Activated naive CD4-positive, alpha-beta T cell treated with Interleukin-2 at 50 U/mL for 16 hours (primary cell): ENCODE results near the gene GDPD5.

ENCODE experiments used
- DNase-seq: peaks from one replicate; pipeline ENCODE4 v3.0.0-alpha.2; 2020

The GDPD5 gene, protein sequence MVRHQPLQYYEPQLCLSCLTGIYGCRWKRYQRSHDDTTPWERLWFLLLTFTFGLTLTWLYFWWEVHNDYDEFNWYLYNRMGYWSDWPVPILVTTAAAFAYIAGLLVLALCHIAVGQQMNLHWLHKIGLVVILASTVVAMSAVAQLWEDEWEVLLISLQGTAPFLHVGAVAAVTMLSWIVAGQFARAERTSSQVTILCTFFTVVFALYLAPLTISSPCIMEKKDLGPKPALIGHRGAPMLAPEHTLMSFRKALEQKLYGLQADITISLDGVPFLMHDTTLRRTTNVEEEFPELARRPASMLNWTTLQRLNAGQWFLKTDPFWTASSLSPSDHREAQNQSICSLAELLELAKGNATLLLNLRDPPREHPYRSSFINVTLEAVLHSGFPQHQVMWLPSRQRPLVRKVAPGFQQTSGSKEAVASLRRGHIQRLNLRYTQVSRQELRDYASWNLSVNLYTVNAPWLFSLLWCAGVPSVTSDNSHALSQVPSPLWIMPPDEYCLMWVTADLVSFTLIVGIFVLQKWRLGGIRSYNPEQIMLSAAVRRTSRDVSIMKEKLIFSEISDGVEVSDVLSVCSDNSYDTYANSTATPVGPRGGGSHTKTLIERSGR

GRCh38 chr11:75525433-75526191, at the start of gene GDPD5:
GDPD5 (minus strand) TSS chr11:75525941; CDS start chr11:75477735, 48,206 bp downstream.
- DNase-seq, result peak; percentile 88

DNA sequence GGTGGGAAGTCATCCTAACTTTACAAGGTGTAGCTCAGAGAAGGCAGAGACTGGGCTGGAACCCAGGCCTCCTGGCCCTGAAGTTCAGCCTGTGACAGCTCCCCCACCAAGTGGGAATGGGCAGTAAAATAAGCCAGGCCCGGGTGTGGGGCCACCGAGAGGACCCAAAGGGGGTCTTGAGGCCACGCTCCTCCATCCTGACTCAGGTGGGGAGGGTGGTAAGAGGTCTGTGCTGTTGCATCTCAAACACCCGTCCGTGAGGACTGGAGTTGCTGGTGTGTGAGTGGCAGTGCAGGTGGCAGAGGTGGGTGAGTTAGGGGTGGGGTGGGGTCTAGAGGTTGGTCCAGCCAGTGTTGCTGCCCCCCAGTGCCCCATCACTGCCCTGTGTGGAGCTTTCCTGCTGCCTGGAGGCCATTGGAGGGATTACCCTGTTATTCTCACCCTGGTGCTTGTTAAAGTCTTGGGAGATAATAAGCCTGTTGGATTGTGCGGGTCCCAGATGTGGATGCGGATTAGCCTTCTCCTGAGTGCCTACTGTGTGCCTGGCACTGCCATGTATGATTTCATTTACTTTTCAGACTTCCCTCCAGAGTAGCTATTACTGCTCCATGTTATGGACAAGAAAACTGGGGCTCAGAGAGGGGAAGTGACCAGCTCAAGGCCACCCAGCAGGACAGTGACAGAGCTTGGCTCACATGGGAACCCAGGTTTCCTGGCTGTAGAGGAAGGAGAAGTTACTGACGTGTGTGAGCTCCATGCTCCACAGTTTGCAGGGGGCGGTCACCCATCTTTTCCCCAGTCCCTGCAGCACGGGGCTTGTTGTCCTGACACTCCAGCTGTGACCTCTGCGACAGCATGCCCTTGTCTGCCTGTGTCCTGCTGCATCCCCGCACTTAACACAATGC, 49.2 kb upstream of the GDPD5 start:
- no peak for DNase-seq

- DNase-seq, result no peak
Measured at GRCh38 chr11:75572744-75573143, 47.0 kb upstream of the GDPD5 start.

DNA sequence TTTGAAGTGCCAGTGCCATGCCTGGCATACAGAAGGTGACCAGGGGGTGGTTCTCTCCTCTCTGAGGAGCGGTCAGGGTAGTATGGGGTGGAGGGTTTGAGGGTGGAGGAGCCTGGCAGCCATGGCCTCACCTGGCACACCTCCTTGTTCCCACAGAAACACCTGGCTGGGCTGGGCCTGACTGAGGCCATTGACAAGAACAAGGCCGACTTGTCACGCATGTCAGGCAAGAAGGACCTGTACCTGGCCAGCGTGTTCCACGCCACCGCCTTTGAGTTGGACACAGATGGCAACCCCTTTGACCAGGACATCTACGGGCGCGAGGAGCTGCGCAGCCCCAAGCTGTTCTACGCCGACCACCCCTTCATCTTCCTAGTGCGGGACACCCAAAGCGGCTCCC, 45.9 kb upstream of the GDPD5 start:
- DNase-seq, result no peak

DNA sequence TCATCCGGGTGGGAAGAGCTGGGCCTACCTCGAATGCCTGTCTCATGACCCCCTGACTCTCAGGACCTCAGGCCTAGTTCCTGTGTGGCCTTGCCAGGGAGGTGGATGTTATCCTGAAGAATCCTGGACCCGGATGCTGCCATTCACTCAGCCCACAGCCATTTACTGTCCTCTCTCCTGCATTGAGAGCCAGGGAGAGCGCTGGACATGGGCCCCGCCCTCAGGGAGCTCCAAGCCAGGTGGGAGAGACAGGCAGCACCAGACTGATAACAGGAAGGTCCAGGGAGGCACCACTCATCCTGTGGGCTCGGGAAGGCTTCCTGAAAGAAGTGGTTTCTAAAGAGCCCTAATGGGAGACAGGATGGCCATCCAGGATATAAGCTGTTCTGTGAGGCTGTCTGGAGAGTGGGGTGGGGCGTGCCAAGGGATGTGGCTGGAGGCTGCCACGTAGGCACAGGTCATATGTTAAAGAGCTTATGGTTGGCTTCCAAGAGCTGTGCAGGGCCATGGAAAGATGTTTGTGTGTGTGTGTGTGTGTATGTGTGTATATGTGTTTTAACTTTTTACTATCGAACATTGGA, 44.9 kb upstream of the GDPD5 start:
- DNase-seq, result no peak

DNA sequence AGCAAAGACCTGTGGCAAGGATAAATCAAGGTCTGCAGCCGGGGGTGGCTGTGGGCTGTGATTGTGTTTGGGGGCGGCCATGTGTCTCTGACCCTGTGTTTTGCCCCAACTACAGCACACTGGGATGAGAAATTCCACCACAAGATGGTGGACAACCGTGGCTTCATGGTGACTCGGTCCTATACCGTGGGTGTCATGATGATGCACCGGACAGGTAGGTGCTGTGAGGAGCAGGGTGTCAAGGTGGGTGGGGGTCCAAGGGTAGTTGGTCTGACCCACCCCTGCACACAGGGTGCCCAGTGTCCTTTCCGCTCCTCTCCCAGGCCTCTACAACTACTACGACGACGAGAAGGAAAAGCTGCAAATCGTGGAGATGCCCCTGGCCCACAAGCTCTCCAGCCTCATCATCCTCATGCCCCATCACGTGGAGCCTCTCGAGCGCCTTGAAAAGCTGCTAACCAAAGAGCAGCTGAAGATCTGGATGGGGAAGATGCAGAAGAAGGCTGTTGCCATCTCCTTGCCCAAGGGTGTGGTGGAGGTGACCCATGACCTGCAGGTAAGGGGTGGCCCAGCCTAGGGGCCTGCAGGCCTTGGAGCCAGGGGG, 43.0 kb upstream of the GDPD5 start:
- DNase-seq, result no peak

GRCh38 chr11:75567971-75568370, 42.2 kb upstream of the GDPD5 start:
- no peak for DNase-seq

- DNase-seq, result no peak
Measured at GRCh38 chr11:75566763-75567279, 41.1 kb upstream of the GDPD5 start.

DNA sequence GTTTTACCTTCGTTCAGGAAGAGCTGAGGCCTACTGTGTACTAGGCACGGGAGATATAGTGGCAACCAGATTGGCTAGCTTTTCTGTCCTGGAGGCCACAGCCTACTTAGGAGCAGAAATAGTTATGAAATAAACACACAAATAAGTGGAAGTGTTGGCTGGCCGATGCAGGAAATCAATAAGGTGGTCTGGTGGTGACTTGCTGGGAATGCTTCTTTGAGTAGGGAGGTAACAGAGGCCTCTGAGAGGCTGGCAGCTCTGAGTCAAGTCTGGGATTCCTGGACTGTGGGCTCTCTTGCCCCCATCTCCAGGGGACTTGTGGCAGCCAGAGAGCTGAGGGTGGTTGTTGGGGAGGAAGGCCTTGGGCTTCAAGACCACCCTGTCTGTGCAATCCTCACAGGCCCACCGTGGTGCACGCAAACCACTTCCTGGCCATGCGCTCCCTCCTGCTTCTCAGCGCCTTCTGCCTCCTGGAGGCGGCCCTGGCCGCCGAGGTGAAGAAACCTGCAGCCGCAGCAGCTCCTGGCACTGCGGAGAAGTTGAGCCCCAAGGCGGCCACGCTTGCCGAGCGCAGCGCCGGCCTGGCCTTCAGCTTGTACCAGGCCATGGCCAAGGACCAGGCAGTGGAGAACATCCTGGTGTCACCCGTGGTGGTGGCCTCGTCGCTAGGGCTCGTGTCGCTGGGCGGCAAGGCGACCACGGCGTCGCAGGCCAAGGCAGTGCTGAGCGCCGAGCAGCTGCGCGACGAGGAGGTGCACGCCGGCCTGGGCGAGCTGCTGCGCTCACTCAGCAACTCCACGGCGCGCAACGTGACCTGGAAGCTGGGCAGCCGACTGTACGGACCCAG, 40.4 kb upstream of the GDPD5 start:
- DNase-seq, result no peak

DNA sequence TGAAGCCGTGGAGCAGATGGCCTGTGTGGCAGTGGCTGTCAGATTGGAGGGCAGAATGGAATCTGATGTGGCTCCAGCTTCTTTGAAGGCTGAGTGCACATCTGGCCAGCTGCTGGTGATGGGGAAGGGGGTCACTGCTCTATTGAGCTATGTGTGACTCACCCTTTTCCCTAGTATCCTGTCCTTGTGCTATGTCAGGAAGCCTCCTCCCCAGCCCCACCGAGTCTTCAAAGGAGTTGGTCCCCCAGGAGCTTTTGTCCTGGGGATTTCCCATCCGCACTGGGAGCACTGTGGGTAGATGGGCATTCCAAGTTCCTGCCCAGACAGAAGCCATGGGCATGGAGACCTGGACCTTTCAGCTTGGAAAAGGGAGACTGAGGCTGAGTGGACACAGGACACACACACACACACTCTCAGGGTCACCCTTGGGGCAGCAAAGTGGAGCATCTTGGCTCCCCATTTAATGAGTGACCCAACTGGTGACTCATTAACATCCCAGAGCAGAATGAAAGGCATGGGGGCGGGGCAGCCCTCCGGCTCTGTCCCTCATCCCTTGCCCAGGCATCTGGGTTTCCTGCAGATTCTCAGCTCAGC, 39.6 kb upstream of the GDPD5 start:
- DNase-seq, result no peak

GRCh38 chr11:75563978-75564552, 38.3 kb upstream of the GDPD5 start:
- no peak for DNase-seq

GRCh38 chr11:75563501-75563977, 37.8 kb upstream of the GDPD5 start:
- DNase-seq, result no peak

- no peak for DNase-seq
Measured at GRCh38 chr11:75562836-75563484, 37.2 kb upstream of the GDPD5 start.

DNA sequence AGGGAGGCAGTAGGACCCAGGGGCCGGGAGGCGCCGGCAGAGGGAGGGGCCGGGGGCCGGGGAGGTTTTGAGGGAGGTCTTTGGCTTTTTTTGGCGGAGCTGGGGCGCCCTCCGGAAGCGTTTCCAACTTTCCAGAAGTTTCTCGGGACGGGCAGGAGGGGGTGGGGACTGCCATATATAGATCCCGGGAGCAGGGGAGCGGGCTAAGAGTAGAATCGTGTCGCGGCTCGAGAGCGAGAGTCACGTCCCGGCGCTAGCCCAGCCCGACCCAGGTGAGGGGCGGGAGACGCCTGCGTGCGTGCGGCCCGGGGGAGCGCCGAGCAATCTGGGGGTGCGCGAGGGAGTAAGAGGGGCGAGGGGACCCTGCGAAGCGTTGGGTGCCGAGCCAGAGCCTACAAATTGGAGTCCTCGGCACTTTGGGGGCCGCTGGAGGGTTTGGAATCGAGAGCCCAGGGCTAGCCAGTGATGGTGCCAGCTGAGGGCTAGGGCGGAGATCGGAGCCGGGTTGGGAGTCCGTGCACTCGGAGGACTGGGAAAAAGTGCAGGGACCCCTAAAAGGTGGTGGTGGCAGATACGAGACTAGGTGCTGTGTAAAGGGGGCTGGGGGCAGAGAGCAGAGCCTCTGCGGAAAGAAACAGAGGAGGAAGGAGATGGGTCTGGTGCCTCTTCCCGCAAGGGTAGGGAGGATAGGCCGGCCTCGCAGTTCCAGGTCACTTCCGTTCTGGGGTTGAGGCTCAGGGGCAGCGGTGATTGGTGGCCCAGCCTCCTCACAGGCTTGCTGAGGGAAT, 36.5 kb upstream of the GDPD5 start, which contains the start of gene SERPINH1:
Gene SERPINH1, plus strand, starts transcription at position 206 of the 788 bp plus-strand sequence. CDS start 4,097 bp downstream, outside the sequence.
- DNase-seq, result peak; percentile 74

GRCh38 chr11:75561426-75562047, 35.8 kb upstream of the GDPD5 start:
- DNase-seq, result no peak

GRCh38 chr11:75560644-75561043, 34.9 kb upstream of the GDPD5 start:
- no peak for DNase-seq
